K562 (cell line): ENCODE measurements around the gene CDC6. TPM values are rescaled to one million over a fixed set of nuclear protein-coding genes. Genes with fewer than 3 reads are reported as not detected.
A peak's percentile ranks its signal among the peaks of the same experiment; 100 is the strongest.

Source experiments
- ETV1 ChIP-seq: fragments of 450-650 bp; conservative IDR thresholded peaks from 2 replicates; pipeline ENCODE4 v1.6.1; 2016; ENCODE audit warnings: missing genetic modification characterization, control low read depth, low read depth, missing compliant biosample characterization
- JUN ChIP-seq, 2 experiments: sonication (generic) in 1 of 2; formaldehyde crosslinking in 1 of 2; IDR thresholded peaks; 2 replicates each; pipeline versions ENCODE4 v1.6.1 to v1.8.0; 2012 to 2022; ENCODE audit warnings: borderline replicate concordance in 2 of 2, mild to moderate bottlenecking in 2 of 2, improper control_type of control experiment in 1 of 2, low read depth in 1 of 2, low read length in 1 of 2, missing genetic modification reagents in 1 of 2
- KAT8 ChIP-seq: fragments of 450-650 bp; IDR thresholded peaks from 2 replicates; pipeline ENCODE4 v1.6.1; 2016; ENCODE audit warnings: low read depth, mild to moderate bottlenecking
- LEF1 ChIP-seq: fragments of 450-650 bp; IDR thresholded peaks from 2 replicates; pipeline ENCODE4 v1.6.1; 2016; ENCODE audit warnings: mild to moderate bottlenecking
- MAFG ChIP-seq: fragments of 450-650 bp; conservative IDR thresholded peaks from 2 replicates; pipeline ENCODE4 v1.6.1; 2016; ENCODE audit warnings: missing genetic modification characterization, missing compliant biosample characterization
- MCM5 ChIP-seq: fragments of 450-650 bp; IDR thresholded peaks from 2 replicates; pipeline ENCODE4 v1.6.1; 2016; ENCODE audit warnings: low read depth
- MNT ChIP-seq, 2 experiments: fragments of 450-650 bp; conservative IDR thresholded peaks; 2 replicates each; pipeline ENCODE4 v1.6.1; 2017; ENCODE audit warnings: mild to moderate bottlenecking in 2 of 2, moderate library complexity in 2 of 2
- PML ChIP-seq: IDR thresholded peaks from 2 replicates; pipeline ENCODE4 v1.6.1; 2012; ENCODE audit warnings: low read length, inconsistent platforms
- RAD51 ChIP-seq: fragments of 450-650 bp; IDR thresholded peaks from 2 replicates; pipeline ENCODE4 v1.7.1; 2016; ENCODE audit warnings: low read depth, mild to moderate bottlenecking, borderline replicate concordance
- RBM17 ChIP-seq: fragments of 200-400 bp; formaldehyde crosslinking; IDR thresholded peaks from 2 replicates; pipeline ENCODE4 v1.6.1; 2017; ENCODE audit warnings: low read depth, mild to moderate bottlenecking, low read length, borderline replicate concordance
- TCF7 ChIP-seq: sonication (generic); IDR thresholded peaks from 2 replicates; pipeline ENCODE4 v1.6.1; 2016; ENCODE audit warnings: antibody characterized with exemption, borderline replicate concordance
- THRA ChIP-seq: fragments of 450-650 bp; IDR thresholded peaks from 2 replicates; pipeline ENCODE4 v1.6.1; 2017; ENCODE audit warnings: mild to moderate bottlenecking, moderate library complexity
- XRCC4 ChIP-seq: IDR thresholded peaks from one replicate; pipeline ENCODE4 v1.6.1; 2011; ENCODE audit not compliant: insufficient read depth, insufficient read length; ENCODE audit errors: extremely low read depth
- YY1 ChIP-seq, 3 experiments: IDR thresholded peaks; 2 replicates each; pipeline ENCODE4 v1.6.1; 2011; ENCODE audit warnings: low read length in 2 of 3, mild to moderate bottlenecking in 2 of 3, moderate library complexity in 2 of 3, borderline replicate concordance in 1 of 3, control low read depth in 1 of 3, low read depth in 1 of 3; ENCODE audit not compliant: insufficient read depth in 3 of 3, insufficient replicate concordance in 2 of 3, control insufficient read depth in 1 of 3, insufficient read length in 1 of 3; ENCODE audit errors: extremely low read depth in 1 of 3
- ZBTB9 ChIP-seq: fragments of 450-650 bp; formaldehyde crosslinking; IDR thresholded peaks from 2 replicates; pipeline ENCODE4 v1.4.0; 2020; ENCODE audit warnings: mild to moderate bottlenecking, moderate library complexity
- ZFX ChIP-seq: sonication (generic); formaldehyde crosslinking; IDR thresholded peaks from 2 replicates; pipeline ENCODE4 v1.8.0; 2022; ENCODE audit warnings: mild to moderate bottlenecking, missing genetic modification reagents, moderate library complexity
- ZNF655 ChIP-seq: fragments of 250-450 bp; sonication (Bioruptor Pico); IDR thresholded peaks from 2 replicates; pipeline ENCODE4 v1.5.0; 2021
- polyA plus RNA-seq, 8 experiments: library from polyadenylated mRNA; depleted of rRNA in 4 of 8; stranded (reverse) in 5 of 8; unstranded in 3 of 8; fragments of >200 nt; fragmentation: Nextera tagmentation in 2 of 8; fragmentation: Illumina TruSeq in 1 of 8; extraction: Ambion mirVana in 2 of 8; extraction: Trizol in 1 of 8; gene quantifications; 2 replicates each; pipeline versions ENCODE4 v1.2.1 to v1.2.3, GENCODE V29; 2011 to 2014; ENCODE audit warnings: inconsistent platforms in 1 of 8, missing spikeins in 1 of 8
- total RNA-seq, 7 experiments: library from RNA; depleted of rRNA in 6 of 7; stranded (reverse); fragments of >200 nt in 6 of 7; fragmentation: Illumina TruSeq in 2 of 7; extraction: Trizol in 2 of 7; gene quantifications; 2 replicates each; pipeline versions ENCODE4 v1.2.1 to v1.2.3, GENCODE V29; 2011 to 2021; ENCODE audit warnings: low replicate concordance in 1 of 7
- TF ChIP-seq, protein P1 (sequence below): IDR thresholded peaks from 2 replicates; pipeline ENCODE4 v1.6.1; 2012; ENCODE audit warnings: low read depth, low read length, improper control_type of control experiment, borderline replicate concordance

The CDC6 gene
- total and polyA plus RNA-seq, 9 of the 15 experiments (the other 6 are each of a cell fraction or from before 2014, with no cell fraction given) = 29.6 to 141 (median 106) TPM

GRCh38 chr17:40287494-40288369, at the start of gene CDC6 (continued):
- TF ChIP-seq, protein P1, sequence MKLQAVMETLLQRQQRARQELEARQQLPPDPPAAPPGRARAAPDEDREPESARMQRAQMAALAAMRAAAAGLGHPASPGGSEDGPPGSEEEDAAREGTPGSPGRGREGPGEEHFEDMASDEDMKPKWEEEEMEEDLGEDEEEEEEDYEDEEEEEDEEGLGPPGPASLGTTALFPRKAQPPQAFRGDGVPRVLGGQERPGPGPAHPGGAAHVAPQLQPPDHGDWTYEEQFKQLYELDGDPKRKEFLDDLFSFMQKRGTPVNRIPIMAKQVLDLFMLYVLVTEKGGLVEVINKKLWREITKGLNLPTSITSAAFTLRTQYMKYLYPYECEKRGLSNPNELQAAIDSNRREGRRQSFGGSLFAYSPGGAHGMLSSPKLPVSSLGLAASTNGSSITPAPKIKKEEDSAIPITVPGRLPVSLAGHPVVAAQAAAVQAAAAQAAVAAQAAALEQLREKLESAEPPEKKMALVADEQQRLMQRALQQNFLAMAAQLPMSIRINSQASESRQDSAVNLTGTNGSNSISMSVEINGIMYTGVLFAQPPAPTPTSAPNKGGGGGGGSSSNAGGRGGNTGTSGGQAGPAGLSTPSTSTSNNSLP = no peak
- no peak for TF ChIP-seq JUN (IDR thresholded peaks at IDR 0.05; ENCODE audit: borderline replicate concordance, low read depth, low read length)
- TF ChIP-seq JUN (CRISPR knock-in tag; IDR thresholded peaks at IDR 0.05; ENCODE audit: borderline replicate concordance) = no peak
- no peak for TF ChIP-seq KAT8
- TF ChIP-seq ZFX (CRISPR knock-in tag) = peak; percentile 2; the same call in 1 of the 2 replicates
- peak in 1 of 3 experiments; percentile 73 for TF ChIP-seq YY1 (IDR thresholded peaks at IDR 0.05; ENCODE audit: borderline replicate concordance in 1 of 3, control insufficient read depth in 1 of 3, extremely low read depth in 1 of 3, insufficient read depth in 3 of 3, insufficient read length in 1 of 3, insufficient replicate concordance in 2 of 3, low read depth in 1 of 3, low read length in 2 of 3)
- TF ChIP-seq ZNF655 (CRISPR knock-in tag) = no peak
- peak; percentile 83 to 95 for TF ChIP-seq MNT (conservative IDR thresholded peaks at IDR 0.05)
- TF ChIP-seq ETV1 (tag) = 0 out of 2 replicates have a peak, but pooled peaks have one; percentile 49
- TF ChIP-seq MCM5 = no peak
- no peak for TF ChIP-seq ZBTB9 (CRISPR knock-in tag)
- TF ChIP-seq XRCC4 = no peak
- no peak; the same call in 1 of the 2 replicates for TF ChIP-seq LEF1
- no peak for TF ChIP-seq THRA
- TF ChIP-seq TCF7 = no peak
- TF ChIP-seq RBM17 = no peak
- no peak for TF ChIP-seq RAD51
- TF ChIP-seq MAFG = no peak
- TF ChIP-seq PML = peak; percentile 95
